Tibial nerve (tissue), 4 donors: ENCODE data around the gene HIBADH. TPM values are rescaled to one million over a fixed set of nuclear protein-coding genes. Genes with fewer than 3 reads are reported as not detected.
A peak's percentile ranks its signal among the peaks of the same experiment; 100 is the strongest.

Source experiments
- DNase-seq, 2 donors: peaks; one replicate each; pipeline ENCODE4 v3.0.0-alpha.2; 2019; ENCODE audit warnings: low spot score in 2 of 2
- H3K27ac ChIP-seq, 4 donors: fragments of 200-600 bp; sonication (generic) in 3 of 4; one replicate each; pipeline ENCODE4 v1.5.1; 2017 to 2019; ENCODE audit warnings: mild to moderate bottlenecking in 1 of 4
- H3K27me3 ChIP-seq, 2 donors: fragments of 200-600 bp; sonication (generic) in 1 of 2; one replicate each; pipeline versions ENCODE4 v1.5.1 to v1.6.0; 2017 to 2019
- H3K36me3 ChIP-seq, 3 donors: fragments of 200-600 bp; sonication (generic); one replicate each; pipeline ENCODE4 v1.5.1; 2018 to 2019
- H3K4me1 ChIP-seq, 4 donors: fragments of 200-600 bp; sonication (generic) in 3 of 4; one replicate each; pipeline ENCODE4 v1.5.1; 2017 to 2019
- H3K4me3 ChIP-seq, 4 donors: fragments of 200-600 bp; sonication (generic) in 3 of 4; one replicate each; pipeline ENCODE4 v1.5.1; 2017 to 2019; ENCODE audit warnings: mild to moderate bottlenecking in 1 of 4, moderate library complexity in 1 of 4
- H3K9me3 ChIP-seq, 4 donors: fragments of 200-600 bp; sonication (generic) in 3 of 4; one replicate each; pipeline ENCODE4 v1.5.1; 2017 to 2019
- EP300 ChIP-seq, 2 donors: sonication (generic); formaldehyde crosslinking; IDR thresholded peaks; one replicate each; pipeline ENCODE4 v1.6.1; 2017; ENCODE audit warnings: antibody characterized with exemption in 2 of 2, mild to moderate bottlenecking in 1 of 2
- POLR2A ChIP-seq, 2 donors: fragments of 450-650 bp; IDR thresholded peaks; one replicate each; pipeline ENCODE4 v1.6.1; 2017; ENCODE audit warnings: antibody characterized with exemption in 2 of 2, mild to moderate bottlenecking in 2 of 2, moderate library complexity in 2 of 2
- WGBS, 2 donors: methylation state at CpG; one replicate each; pipeline ENCODE4 v1.1.5; 2018; 5-methylcytosine and 5-hydroxymethylcytosine counted together
- total RNA-seq, 4 donors: library from RNA; depleted of rRNA; stranded (reverse); fragments of >200 nt; gene quantifications; one replicate each; pipeline ENCODE4 v1.1.0, GENCODE V29; 2016
- TF ChIP-seq, protein P1 (sequence below), 5 experiments: fragments of 200-600 bp in 3 of 5; fragments of 450-650 bp in 2 of 5; sonication (generic) in 3 of 5; IDR thresholded peaks; one replicate each; pipeline ENCODE4 v1.5.1; 2016 to 2019; ENCODE audit warnings: antibody characterized with exemption in 5 of 5, mild to moderate bottlenecking in 3 of 5, moderate library complexity in 2 of 5

The HIBADH gene
- total RNA-seq, 4 donors from 2014 or later, result 36.6 to 44.0 (median 41.7) TPM

DNA sequence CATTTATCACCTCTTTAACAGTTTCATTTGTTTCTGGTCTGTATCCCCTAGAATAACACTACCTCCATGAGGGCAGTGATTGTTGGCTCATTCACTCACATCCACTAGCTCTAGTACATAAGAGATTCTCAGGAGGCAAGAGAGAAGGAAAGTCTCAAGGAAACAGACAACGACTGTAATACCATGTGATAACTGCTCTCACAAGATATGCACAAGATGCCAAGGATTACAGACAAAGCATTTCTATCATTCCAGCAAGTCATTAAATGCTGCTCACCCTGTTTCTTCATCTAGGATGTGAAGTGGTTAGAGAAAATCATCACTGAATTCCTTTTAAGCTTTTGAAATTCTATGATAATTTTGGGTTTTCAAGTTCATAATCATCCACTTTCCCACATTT, 115.3 kb downstream of the HIBADH start:
- WGBS, 2 donors, result 8 to 16% methylated on average over 1 of the region's 1 CpG
- Histone ChIP-seq H3K36me3 (peaks cover 0 to 8% (median 0%) of the 10 kb centered on the region in 3 donors), H3K4me3 (no peak overlapping the region), H3K27ac (no peak overlapping the region), H3K27me3 (no peaks in the 10 kb centered on the region), H3K4me1 (peaks cover 0 to 5% (median 0%) of the 10 kb centered on the region in 4 donors), H3K9me3 (no peaks in the 10 kb centered on the region)
- DNase-seq, result no peak
- TF ChIP-seq EP300 (IDR thresholded peaks at IDR 0.05) (peak in 1 of 2 donors; percentile 12), POLR2A (IDR thresholded peaks at IDR 0.05) (no peak)
- TF ChIP-seq, protein P1, sequence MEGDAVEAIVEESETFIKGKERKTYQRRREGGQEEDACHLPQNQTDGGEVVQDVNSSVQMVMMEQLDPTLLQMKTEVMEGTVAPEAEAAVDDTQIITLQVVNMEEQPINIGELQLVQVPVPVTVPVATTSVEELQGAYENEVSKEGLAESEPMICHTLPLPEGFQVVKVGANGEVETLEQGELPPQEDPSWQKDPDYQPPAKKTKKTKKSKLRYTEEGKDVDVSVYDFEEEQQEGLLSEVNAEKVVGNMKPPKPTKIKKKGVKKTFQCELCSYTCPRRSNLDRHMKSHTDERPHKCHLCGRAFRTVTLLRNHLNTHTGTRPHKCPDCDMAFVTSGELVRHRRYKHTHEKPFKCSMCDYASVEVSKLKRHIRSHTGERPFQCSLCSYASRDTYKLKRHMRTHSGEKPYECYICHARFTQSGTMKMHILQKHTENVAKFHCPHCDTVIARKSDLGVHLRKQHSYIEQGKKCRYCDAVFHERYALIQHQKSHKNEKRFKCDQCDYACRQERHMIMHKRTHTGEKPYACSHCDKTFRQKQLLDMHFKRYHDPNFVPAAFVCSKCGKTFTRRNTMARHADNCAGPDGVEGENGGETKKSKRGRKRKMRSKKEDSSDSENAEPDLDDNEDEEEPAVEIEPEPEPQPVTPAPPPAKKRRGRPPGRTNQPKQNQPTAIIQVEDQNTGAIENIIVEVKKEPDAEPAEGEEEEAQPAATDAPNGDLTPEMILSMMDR (IDR thresholded peaks at IDR 0.05), result no peak

DNA sequence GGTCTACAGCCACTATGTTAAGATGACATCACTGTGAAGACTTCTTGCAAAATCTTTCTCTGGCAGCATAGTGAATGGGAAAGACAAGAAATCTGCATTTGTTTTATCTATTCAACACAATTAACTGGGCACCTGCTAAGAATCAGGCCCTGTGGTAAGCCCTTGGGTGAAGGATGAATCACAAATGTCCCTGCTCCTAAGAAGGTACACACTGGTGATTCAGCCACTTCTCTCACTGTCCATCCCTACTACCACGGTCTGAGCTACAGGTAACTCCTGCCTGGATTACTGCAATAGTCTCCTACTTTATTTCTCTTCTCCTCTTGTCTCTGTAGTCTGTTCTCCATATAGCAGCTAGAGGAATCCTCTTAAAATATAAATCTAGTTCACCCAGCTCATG, 116.1 kb downstream of the HIBADH start:
- DNase-seq, result no peak
- Histone ChIP-seq H3K27ac (no peak overlapping the region), H3K27me3 (no peaks in the 10 kb centered on the region), H3K36me3 (peaks cover 0 to 16% (median 0%) of the 10 kb centered on the region in 3 donors), H3K9me3 (no peaks in the 10 kb centered on the region), H3K4me1 (peaks cover 0 to 5% (median 0%) of the 10 kb centered on the region in 4 donors), H3K4me3 (no peak overlapping the region)
- TF ChIP-seq EP300 (IDR thresholded peaks at IDR 0.05), result no peak
- no peak for TF ChIP-seq POLR2A (IDR thresholded peaks at IDR 0.05)
- TF ChIP-seq, protein P1 (IDR thresholded peaks at IDR 0.05), result no peak
- 93 to 100% methylated on average over 1 of the region's 1 CpG for WGBS, 2 donors

DNA sequence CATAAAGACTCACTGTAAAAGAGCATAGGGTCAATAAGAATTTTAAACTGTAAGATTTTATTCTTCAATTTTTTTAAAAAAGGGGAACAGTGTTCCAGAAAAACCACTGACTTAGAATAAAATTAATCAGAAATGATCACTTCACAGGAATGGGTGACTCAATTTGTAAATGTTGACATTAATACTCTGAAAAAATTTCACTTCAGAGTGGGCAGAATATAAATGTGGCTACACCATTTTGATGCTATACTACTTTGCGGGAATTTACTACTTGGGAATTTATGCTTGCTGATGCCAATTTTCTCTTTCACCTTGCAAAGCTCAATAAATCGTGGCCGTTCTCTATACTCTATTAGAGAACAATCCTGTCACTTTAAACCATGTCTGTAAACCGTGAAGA, 126.9 kb downstream of the HIBADH start:
- Histone ChIP-seq H3K9me3 (no peaks in the 10 kb centered on the region), H3K27me3 (no peaks in the 10 kb centered on the region), H3K4me3 (no peak overlapping the region), H3K27ac (no peak overlapping the region), H3K4me1 (no peaks in the 10 kb centered on the region), H3K36me3 (peaks cover 0 to 42% (median 0%) of the 10 kb centered on the region in 3 donors)
- no peak for TF ChIP-seq POLR2A (IDR thresholded peaks at IDR 0.05)
- WGBS, 2 donors, result 85% methylated on average over 4 of the region's 4 CpGs
- DNase-seq, result no peak

DNA sequence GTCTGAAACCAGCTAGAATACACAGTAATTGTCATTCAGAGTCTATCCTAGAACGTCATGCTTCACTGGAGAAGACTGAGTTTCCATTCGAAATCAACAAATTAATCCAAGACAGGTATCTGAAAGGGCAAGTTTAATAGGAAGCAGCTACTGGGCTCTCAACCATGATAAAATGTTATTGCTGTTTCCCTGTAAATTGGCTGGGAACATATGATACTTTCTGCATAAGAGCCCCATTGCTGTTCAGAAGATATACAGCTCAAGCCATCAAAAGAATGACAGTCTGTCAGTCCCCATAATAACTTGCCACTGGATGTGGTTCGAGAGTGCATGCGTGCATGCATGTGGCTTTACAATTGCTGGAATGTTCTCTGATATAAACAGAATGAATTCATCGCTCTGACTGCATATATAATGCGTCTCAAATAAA, 129.0 kb downstream of the HIBADH start:
- TF ChIP-seq POLR2A (IDR thresholded peaks at IDR 0.05) (no peak), EP300 (IDR thresholded peaks at IDR 0.05) (no peak)
- TF ChIP-seq, protein P1 (IDR thresholded peaks at IDR 0.05), result no peak
- DNase-seq, result no peak
- Histone ChIP-seq H3K27ac (no peak overlapping the region), H3K27me3 (no peaks in the 10 kb centered on the region), H3K9me3 (peaks cover 0 to 6% (median 0%) of the 10 kb centered on the region in 4 donors), H3K4me3 (no peak overlapping the region), H3K36me3 (peaks cover 0 to 42% (median 0%) of the 10 kb centered on the region in 3 donors), H3K4me1 (no peaks in the 10 kb centered on the region)
- 78 to 79% methylated on average over 6 of the region's 6 CpGs for WGBS, 2 donors

DNA sequence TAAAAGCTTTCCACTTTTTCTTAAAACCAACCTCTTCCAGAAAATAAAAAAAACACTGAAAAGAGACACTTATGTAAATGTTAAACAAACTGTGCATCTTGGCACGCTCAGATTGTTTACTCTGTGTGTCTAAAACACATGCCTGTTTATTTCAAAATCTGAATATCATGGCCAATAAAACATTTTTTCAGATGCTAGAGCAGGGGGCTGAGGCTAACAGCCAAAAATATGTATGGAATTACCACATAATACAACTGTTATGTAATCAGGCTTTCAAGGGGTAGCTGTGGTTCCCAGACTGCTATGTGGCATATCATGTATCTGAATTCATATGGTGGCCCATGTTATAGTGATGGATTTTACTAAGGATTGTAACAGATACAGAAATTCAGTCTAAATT, 130.4 kb downstream of the HIBADH start:
- no peak for DNase-seq
- H3K27me3 ChIP-seq, result no peaks in the 10 kb centered on the region
- H3K4me3 ChIP-seq, result no peak overlapping the region
- H3K4me1 ChIP-seq, result no peaks in the 10 kb centered on the region
- peaks cover 0 to 8% (median 0%) of the 10 kb centered on the region in 4 donors for H3K9me3 ChIP-seq
- TF ChIP-seq, protein P1 (IDR thresholded peaks at IDR 0.05), result no peak
- TF ChIP-seq EP300 (IDR thresholded peaks at IDR 0.05) (no peak), POLR2A (IDR thresholded peaks at IDR 0.05) (no peak)
- H3K36me3 ChIP-seq, result peaks cover 0 to 45% (median 0%) of the 10 kb centered on the region in 3 donors
- 47 to 60% methylated on average over 1 of the region's 1 CpG for WGBS, 2 donors
- no peak overlapping the region for H3K27ac ChIP-seq

DNA sequence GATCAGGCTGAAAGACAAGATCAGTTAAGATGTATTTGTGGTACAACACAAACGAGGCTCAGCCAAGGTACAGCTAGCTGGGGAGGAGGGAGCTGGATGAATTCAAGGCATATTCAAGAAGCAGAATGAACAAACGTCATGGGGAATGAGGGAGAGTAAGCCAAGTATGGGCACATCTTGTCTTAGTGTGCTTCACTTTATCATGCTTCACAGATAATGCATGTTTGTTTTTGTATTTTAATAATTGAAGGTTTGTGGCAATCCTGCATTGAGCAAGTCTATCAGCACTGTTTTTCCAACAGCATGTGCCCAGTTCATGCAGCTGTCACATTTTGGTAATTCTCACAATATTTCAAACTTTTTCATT, 135.4 kb downstream of the HIBADH start:
- Histone ChIP-seq H3K4me1 (peaks cover 0 to 4% (median 0%) of the 10 kb centered on the region in 4 donors), H3K9me3 (peaks cover 0 to 8% (median 0%) of the 10 kb centered on the region in 4 donors), H3K4me3 (no peak overlapping the region), H3K27ac (no peak overlapping the region), H3K27me3 (no peaks in the 10 kb centered on the region), H3K36me3 (peaks cover 0 to 71% (median 0%) of the 10 kb centered on the region in 3 donors)
- peak in 1 of 2 donors; percentile 8 for DNase-seq
- TF ChIP-seq EP300 (IDR thresholded peaks at IDR 0.05) (peak in 1 of 2 donors; percentile 33), POLR2A (IDR thresholded peaks at IDR 0.05) (no peak)
- TF ChIP-seq, protein P1 (IDR thresholded peaks at IDR 0.05), result no peak
- WGBS, 2 donors, result 35 to 47% methylated on average over 2 of the region's 2 CpGs
